IMR-90 (cell line): ENCODE results near the gene ZFHX3. TPM values are rescaled to one million over a fixed set of nuclear protein-coding genes. Genes with fewer than 3 reads are reported as not detected.

Experiments
- ATAC-seq: fragments of 200-7000 bp; cut with Tn5 transposase; 2 replicates; pipeline ENCODE4 v1.9.1; 2020; ENCODE audit warnings: low read depth, mild to moderate bottlenecking, moderate library complexity
- BruUV-seq: library from RNA; stranded (reverse); fragments of 400-500 nt; replicated peaks from 2 replicates; lab custom pipeline; 2021; lab: Mats Ljungman, UMichigan
- CTCF ChIA-PET: fragments of 300-600 bp; formaldehyde crosslinking; extraction: SDS; loops from one replicate; lab custom pipeline; 2021; ENCODE audit warnings: antibody characterized with exemption; lab: Yijun Ruan, JAX
- POLR2A ChIA-PET: fragments of 300-600 bp; sonication (Branson Sonifier 250); formaldehyde crosslinking; loops from one replicate; lab custom pipeline; 2022; ENCODE audit warnings: antibody characterized with exemption; ENCODE audit not compliant: unreplicated experiment; lab: Charles Lee
- DNase-seq: peaks from one replicate; pipeline ENCODE4 v3.0.0; 2013
- H2AFZ ChIP-seq: replicated peaks from 2 replicates; pipeline ENCODE3; 2013; ENCODE audit warnings: low read length, mild to moderate bottlenecking; ENCODE audit not compliant: poor library complexity
- H2AK5ac ChIP-seq: 2 replicates; pipeline ENCODE4 v1.6.1; 2013; ENCODE audit warnings: low read depth, low read length, inconsistent platforms
- H2AK9ac ChIP-seq: replicated peaks from 2 replicates; pipeline ENCODE3; 2013; ENCODE audit warnings: mild to moderate bottlenecking, low read depth, low read length, moderate library complexity; ENCODE audit not compliant: poor library complexity
- H2BK120ac ChIP-seq: 2 replicates; pipeline ENCODE4 v1.6.1; 2013; ENCODE audit warnings: low read depth, low read length, inconsistent platforms
- H2BK15ac ChIP-seq: 3 replicates; pipeline ENCODE4 v1.6.1; 2013; ENCODE audit warnings: low read depth, low read length, inconsistent platforms
- H2BK20ac ChIP-seq: 2 replicates; pipeline ENCODE4 v1.6.1; 2013; ENCODE audit warnings: low read depth, mild to moderate bottlenecking, inconsistent platforms, low read length, moderate library complexity
- H2BK5ac ChIP-seq: 2 replicates; pipeline ENCODE4 v1.6.1; 2013; ENCODE audit warnings: mild to moderate bottlenecking, low read depth, low read length, inconsistent platforms; ENCODE audit not compliant: poor library complexity, severe bottlenecking
- H3K14ac ChIP-seq: replicated peaks from 2 replicates; pipeline ENCODE4 v1.6.1; 2013; ENCODE audit warnings: low read depth, low read length, inconsistent platforms
- H3K18ac ChIP-seq: 2 replicates; pipeline ENCODE4 v1.6.1; 2013; ENCODE audit warnings: low read depth, low read length, control low read depth
- H3K23ac ChIP-seq: 2 replicates; pipeline ENCODE4 v1.6.1; 2013; ENCODE audit warnings: low read depth, low read length, inconsistent platforms
- H3K27ac ChIP-seq: 2 replicates; pipeline ENCODE4 v1.5.1; 2013; ENCODE audit warnings: mild to moderate bottlenecking, control low read depth, low read length; ENCODE audit not compliant: insufficient read depth
- H3K27me3 ChIP-seq: 2 replicates; pipeline ENCODE4 v1.6.1; 2013; ENCODE audit warnings: low read length; ENCODE audit not compliant: control insufficient read depth, insufficient read depth
- H3K36me3 ChIP-seq: 2 replicates; pipeline ENCODE4 v1.6.1; 2013; ENCODE audit warnings: low read length, mixed read lengths; ENCODE audit not compliant: control insufficient read depth, insufficient read depth
- H3K4ac ChIP-seq: 2 replicates; pipeline ENCODE4 v1.6.1; 2013; ENCODE audit warnings: low read depth, low read length, inconsistent platforms
- H3K4me1 ChIP-seq: 2 replicates; pipeline ENCODE4 v1.6.1; 2013; ENCODE audit warnings: low read length, mixed read lengths; ENCODE audit not compliant: control insufficient read depth, insufficient read depth
- H3K4me2 ChIP-seq: 2 replicates; pipeline ENCODE4 v1.6.1; 2013; ENCODE audit warnings: low read depth, mild to moderate bottlenecking, control low read depth, low read length, moderate library complexity
- H3K4me3 ChIP-seq: 2 replicates; pipeline ENCODE4 v1.5.1; 2013; ENCODE audit warnings: low read depth, mild to moderate bottlenecking, control low read depth, low read length, moderate library complexity; ENCODE audit not compliant: insufficient read depth
- H3K56ac ChIP-seq: 2 replicates; pipeline ENCODE4 v1.6.1; 2013; ENCODE audit warnings: low read length, inconsistent platforms; ENCODE audit not compliant: insufficient read depth; ENCODE audit errors: extremely low read depth
- H3K79me1 ChIP-seq, 2 experiments: 2 replicates each; pipeline ENCODE4 v1.6.1; 2013; ENCODE audit warnings: low read length in 2 of 2, inconsistent platforms in 1 of 2, low read depth in 1 of 2
- H3K9ac ChIP-seq: 2 replicates; pipeline ENCODE4 v1.6.1; 2013; ENCODE audit warnings: low read depth, low read length, control low read depth
- H3K9me1 ChIP-seq: 2 replicates; pipeline ENCODE4 v1.6.1; 2013; ENCODE audit warnings: low read length, inconsistent platforms; ENCODE audit not compliant: insufficient read depth
- H3K9me3 ChIP-seq: 2 replicates; pipeline ENCODE4 v1.6.1; 2013; ENCODE audit warnings: low read length; ENCODE audit not compliant: control insufficient read depth, insufficient read depth
- H4K20me1 ChIP-seq: 2 replicates; pipeline ENCODE4 v1.6.1; 2013; ENCODE audit warnings: low read length, inconsistent platforms; ENCODE audit not compliant: insufficient read depth
- H4K5ac ChIP-seq: 2 replicates; pipeline ENCODE4 v1.6.1; 2013; ENCODE audit warnings: mild to moderate bottlenecking, low read depth, low read length, control low read depth
- H4K8ac ChIP-seq, 2 experiments: 2 replicates each; pipeline ENCODE4 v1.6.1; 2013; ENCODE audit warnings: low read depth in 2 of 2, low read length in 2 of 2, control low read depth in 1 of 2, inconsistent platforms in 1 of 2
- H4K91ac ChIP-seq: 2 replicates; pipeline ENCODE4 v1.6.1; 2013; ENCODE audit warnings: low read depth, low read length, inconsistent platforms; ENCODE audit not compliant: insufficient read depth
- MAFK ChIP-seq: IDR thresholded peaks from 2 replicates; pipeline ENCODE4 v1.6.1; 2012; ENCODE audit warnings: low read depth, low read length, improper control_type of control experiment
- NFE2L2 ChIP-seq: fragments of 150-350 bp; IDR thresholded peaks from 2 replicates; pipeline ENCODE4 v1.6.1; 2016; ENCODE audit warnings: low read depth, mild to moderate bottlenecking, low read length
- WGBS, 2 experiments: methylation state at CpG; one replicate each; pipeline versions ENCODE4 v1.1.5 to v1.1.7; 2013; ENCODE audit warnings: missing lambda C conversion rate in 2 of 2; ENCODE audit not compliant: insufficient read length in 1 of 2; ENCODE audit errors: extremely low coverage in 2 of 2; 5-methylcytosine and 5-hydroxymethylcytosine counted together
- dilution Hi-C: fragments of 300-500 bp; cut with HindIII; formaldehyde crosslinking; loops from one replicate; pipeline ENCODE4 v1.14.3; 2018; ENCODE audit warnings: low sequenced_read_pairs; ENCODE audit not compliant: unreplicated experiment
- in situ Hi-C: fragments of 300-500 bp; cut with MboI; formaldehyde crosslinking; loops from 3 replicates; pipeline ENCODE4 v1.14.3; 2019; ENCODE audit warnings: low sequenced_read_pairs, inconsistent platforms, mixed read lengths
- intact Hi-C: fragments of 100-400 bp; cut with micrococcal nuclease; formaldehyde crosslinking; loops from 2 replicates; pipeline ENCODE4 v1.10.0; 2022
- polyA plus RNA-seq, 3 experiments: library from polyadenylated mRNA; depleted of rRNA; stranded (reverse); fragments of >200 nt; gene quantifications; 2 replicates each; pipeline ENCODE4 v1.2.3, GENCODE V29; 2012; ENCODE audit warnings: low replicate concordance in 1 of 3
- total RNA-seq: library from RNA; depleted of rRNA; stranded (reverse); fragments of >200 nt; gene quantifications from 2 replicates; pipeline ENCODE4 v1.2.3, GENCODE V29; 2012

The ZFHX3 gene
- total and polyA plus RNA-seq, 2 of the 4 experiments (the other 2 are of a cell fraction) = 1.4 to 1.7 TPM

- Histone ChIP-seq H3K4me1 (peaks cover 2% of the 10 kb centered on the region; the same call in 1 of the 2 replicates), H3K27ac (no peak overlapping the region), H2BK120ac (no peak overlapping the region), H2BK15ac (no peak overlapping the region), H3K18ac (no peak overlapping the region), H3K4me2 (no peak overlapping the region), H3K9ac (no peak overlapping the region), H3K36me3 (no peaks in the 10 kb centered on the region), H3K4me3 (no peak overlapping the region), H2AK5ac (no peak overlapping the region), H4K5ac (no peak overlapping the region), H4K20me1 (peaks cover 63% of the 10 kb centered on the region), H3K9me1 (peaks cover 18% of the 10 kb centered on the region), H3K56ac (no peak overlapping the region), H3K23ac (no peak overlapping the region), H3K79me1 (peaks cover 42 to 87% of the 10 kb centered on the region in 2 experiments), H2BK20ac (no peak overlapping the region), H2BK5ac (no peak overlapping the region), H3K9me3 (no peaks in the 10 kb centered on the region), H3K4ac (no peak overlapping the region), H3K27me3 (no peaks in the 10 kb centered on the region), H4K91ac (no peak overlapping the region), H2AFZ (no peak overlapping the region), H3K14ac (no peak overlapping the region), H4K8ac (no peak overlapping the region), H2AK9ac (no peak overlapping the region)
- ATAC-seq = no peak
- CTCF ChIA-PET = interaction anchor here (0.6 to 1.0 kb wide), 2 partner anchors 18 to 26 kb away, joined by 3 read pairs; no protein-coding TSS in a partner anchor
- dilution Hi-C loops = no loop called here
- no peak for TF ChIP-seq NFE2L2
- no peak for TF ChIP-seq MAFK
- no peak for DNase-seq
- POLR2A ChIA-PET = interaction anchor here (0.6 kb wide), 1 partner anchor 891 kb away, joined by 3 read pairs; no protein-coding TSS in a partner anchor
- in situ Hi-C loops = no loop called here
- 93% methylated on average over 3 of the region's 9 CpGs; no CpG with 5 or more reads in 1 of the 2 experiments for WGBS, 2 experiments
- intact Hi-C loops = no loop called here
- BruUV-seq = no TSS peak
Observed at GRCh38 chr16:72979974-72980373, 68.0 kb downstream of the ZFHX3 start.
